NCI-H460 (cell line): ENCODE measurements around the gene CDC42EP3. TPM values are rescaled to one million over a fixed set of nuclear protein-coding genes. Genes with fewer than 3 reads are reported as not detected.
A peak's percentile ranks its signal among the peaks of the same experiment; 100 is the strongest.

ENCODE experiments used
- DNase-seq: peaks from one replicate; pipeline ENCODE4 v3.0.0-alpha.2; 2016; ENCODE audit warnings: low read depth; ENCODE audit errors: extremely low read depth
- total RNA-seq: library from RNA; depleted of rRNA; stranded (reverse); fragments of >200 nt; shearing (Covaris generic); gene quantifications from 2 replicates; pipeline ENCODE4 v1.2.3, GENCODE V29; 2014

The CDC42EP3 gene
- total RNA-seq, 1 experiment from 2014 or later = 13.7 TPM

DNA sequence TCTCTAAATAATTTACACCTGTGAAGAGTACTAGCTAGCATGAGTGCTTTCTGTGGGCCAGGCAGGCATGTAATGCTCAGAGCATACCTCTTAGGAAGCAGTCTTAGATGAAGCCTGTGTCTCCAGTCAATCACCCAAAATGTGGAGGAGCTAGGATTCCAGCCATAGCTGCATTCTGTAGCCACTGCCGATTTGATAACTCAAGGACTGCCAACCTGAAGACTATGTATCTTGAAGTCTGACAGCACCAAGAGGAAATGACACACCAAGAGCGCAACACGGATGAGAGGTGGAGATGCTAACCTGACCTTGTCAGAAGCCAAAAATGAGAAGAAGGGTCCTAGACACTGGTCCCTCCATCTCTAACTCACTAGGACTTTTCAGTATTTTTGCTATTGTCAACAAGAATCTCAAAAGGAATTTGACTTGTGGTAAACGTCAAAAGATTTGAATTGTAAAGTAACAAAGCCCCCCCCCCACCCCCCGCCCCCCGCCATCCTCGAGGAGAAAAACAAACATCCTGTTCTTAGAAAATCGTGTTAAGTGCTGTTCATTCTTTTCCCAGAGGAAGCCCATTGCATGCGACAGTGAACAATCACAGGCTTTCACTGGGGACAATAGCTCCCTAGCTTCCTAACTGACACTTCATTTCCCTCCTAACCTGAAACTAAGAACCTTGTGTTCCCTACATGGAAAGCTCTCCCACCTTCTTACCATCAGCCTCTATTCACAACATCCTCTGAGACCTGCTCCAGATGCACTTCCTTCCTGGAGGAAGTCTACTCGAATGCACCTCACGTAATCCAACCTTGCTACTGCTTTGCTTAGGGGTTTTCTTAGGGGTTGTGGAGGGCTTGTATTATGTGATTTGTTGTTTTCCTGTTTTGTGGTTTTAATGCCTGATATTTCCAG, 14.7 kb downstream of the CDC42EP3 start:
- DNase-seq = no peak

DNA sequence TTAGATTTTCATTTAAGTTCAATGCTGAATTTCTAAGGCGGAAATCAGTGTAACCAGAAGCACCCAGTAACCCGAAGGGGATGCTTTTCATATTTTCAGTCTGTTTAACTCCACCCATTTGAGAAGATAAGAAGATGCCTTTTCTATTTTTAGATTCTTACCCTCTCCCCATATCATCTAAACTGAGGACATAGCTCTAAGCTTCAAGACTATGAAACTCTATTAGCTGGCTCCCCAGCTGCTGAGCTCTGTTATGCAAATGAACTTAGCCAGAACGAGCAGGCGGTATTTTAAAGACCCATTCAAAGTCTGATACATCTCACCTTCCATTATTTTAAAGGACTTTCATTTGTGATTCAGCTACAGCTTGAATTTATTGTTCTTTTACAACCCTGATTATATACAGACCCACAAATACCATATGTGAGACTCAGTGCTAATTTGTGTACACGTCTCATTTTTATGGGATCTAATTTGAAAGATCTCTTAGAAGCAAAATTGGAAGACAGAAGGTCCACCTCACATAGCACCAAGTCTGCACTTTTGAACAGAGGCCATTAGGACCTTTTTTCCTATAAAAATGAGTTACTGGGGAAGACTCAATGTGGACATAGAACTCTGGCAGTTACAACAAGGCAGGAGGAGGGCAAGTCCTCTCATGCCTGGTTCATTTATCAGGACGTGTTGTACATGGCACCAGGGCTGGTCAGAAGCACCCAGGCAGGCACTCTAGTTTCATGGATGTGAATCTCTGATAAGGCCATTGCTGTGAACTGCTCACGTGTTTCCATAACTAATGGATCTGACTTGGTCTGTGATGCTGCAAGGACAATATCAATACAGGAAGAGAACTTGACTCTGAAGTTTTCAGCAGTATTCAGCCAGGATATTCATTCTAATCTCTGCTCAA, 16.3 kb downstream of the CDC42EP3 start:
- no peak for DNase-seq

DNA sequence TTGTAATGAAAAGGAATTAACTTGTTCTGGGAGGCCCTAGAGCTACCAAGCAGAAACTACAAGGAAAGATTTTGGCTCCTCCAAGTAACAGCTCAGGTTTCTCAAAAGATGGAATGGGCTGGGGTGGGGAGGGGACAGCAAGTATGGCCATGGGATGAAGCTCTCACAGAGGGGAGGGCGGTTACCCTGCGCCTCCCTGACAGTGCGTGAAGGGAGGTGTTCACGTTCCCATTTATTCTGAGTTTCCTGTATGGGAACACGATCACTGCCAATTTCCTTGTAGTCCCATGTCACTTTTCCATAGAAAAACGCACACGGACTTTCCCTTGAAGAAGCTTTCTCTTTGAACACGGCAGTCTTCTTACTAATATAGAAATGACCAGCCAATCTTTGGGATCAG, 17.0 kb downstream of the CDC42EP3 start:
- no peak for DNase-seq

DNA sequence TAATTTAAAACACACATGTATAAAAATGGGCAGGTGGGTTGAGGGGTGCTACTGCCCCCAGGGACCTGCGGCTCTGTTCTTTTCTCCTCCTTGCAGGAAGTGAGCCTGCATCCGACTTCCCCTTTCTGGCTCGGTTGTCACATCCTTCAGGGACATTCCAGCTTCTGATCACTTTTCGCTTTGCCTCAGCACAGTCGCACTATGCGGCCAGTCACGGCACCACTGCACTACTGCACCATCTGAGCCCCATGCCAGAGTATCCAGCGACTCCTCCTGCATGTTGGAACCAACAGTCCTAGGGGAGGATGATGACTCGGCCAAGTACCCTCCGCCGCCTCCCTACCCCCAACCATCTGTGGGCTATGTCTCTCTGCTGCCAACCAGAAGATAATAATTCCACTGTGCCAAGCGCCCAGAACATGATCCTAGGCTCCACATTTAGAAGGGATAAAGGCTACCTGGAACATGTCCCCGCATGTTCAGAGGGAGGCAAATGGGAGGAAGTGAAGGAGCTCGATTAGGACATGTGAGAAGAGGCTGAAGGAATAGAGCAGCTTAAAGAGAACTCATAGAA, 17.6 kb downstream of the CDC42EP3 start:
- no peak for DNase-seq

DNA sequence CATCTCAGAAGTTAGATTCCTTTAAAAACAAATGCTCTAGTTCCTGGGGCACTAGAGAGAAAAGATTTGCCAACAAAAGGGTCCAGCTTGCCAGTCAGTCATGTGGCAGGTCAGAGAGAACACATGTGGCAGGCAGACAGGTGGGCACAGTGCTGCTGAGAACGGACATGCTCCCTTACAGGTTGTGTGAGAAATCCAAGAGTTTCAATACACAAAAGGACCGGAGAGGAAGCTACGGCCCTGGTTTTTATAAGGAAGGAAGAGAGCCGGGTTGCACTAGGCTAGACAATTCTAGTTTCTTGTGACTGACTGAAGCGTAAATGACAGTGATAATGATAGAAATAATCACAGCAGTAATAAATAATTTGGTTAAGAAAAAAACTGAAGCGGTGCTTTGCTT, 18.3 kb downstream of the CDC42EP3 start:
- DNase-seq = no peak

DNA sequence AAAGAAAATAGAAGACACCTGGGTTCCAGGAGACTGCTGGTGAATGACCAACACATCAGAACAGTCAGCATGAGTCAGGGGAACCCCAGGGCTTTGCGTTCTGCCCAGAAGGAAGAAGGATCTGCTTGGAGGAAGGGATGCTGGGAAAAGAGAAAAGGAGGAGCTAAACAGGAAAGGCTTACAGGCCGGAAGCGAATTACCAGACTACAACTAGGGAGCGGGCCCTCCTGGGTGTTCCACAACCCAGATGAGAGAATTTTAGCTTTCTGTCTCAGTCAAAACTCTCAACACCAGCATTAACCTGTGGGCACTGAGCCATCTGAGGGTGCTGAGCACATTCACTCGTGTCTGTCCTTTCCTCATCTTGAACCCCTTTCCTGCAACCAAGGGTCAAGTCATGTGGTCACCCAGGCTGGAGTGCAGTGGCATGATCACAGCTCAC, 19.2 kb downstream of the CDC42EP3 start:
- peak; percentile 23 for DNase-seq

DNA sequence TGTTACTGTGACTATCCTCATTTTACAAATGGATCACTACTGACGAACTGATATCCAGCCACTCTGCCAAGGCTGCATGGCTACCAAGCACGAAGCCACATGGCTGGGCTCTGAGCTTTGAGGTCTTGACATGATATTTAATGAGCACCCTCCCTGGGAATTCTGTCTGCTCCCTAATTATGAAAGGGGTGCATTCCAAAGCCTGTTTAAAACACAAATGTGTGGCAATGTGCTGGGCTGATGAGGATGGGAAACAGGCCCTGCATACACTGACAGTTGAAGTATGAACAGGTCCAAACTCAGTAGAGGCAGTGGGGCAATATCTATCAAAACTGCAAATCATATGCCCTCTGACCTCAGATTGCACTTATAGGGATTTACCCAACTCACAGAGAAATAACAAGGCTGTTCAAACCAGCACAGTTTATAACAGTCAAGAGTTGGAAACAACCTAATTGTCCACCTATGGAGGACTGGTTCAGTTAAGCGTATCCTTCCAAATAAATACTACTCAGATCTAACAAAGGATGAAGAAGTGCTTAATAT, 20.8 kb downstream of the CDC42EP3 start:
- DNase-seq = no peak

DNA sequence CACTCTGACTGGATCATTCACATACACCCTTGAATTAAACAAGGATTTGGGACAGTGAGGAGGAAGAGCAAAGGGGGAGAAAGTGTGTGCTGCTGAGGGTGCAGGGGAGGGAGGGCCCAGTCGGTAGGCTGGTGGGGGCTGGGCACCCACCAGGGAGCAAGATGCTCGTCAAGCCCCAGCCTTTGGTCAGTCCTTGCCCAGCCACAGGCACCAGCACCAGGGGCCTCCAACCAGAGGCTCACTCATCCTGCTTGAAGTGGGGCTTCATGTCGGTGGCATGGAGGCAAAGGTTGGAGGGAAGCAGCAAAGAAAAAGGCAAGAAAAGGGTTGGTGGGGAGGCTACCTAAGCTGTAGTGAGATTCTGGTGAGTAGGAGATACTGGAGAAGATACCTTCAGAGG, 21.9 kb downstream of the CDC42EP3 start:
- DNase-seq = no peak

DNA sequence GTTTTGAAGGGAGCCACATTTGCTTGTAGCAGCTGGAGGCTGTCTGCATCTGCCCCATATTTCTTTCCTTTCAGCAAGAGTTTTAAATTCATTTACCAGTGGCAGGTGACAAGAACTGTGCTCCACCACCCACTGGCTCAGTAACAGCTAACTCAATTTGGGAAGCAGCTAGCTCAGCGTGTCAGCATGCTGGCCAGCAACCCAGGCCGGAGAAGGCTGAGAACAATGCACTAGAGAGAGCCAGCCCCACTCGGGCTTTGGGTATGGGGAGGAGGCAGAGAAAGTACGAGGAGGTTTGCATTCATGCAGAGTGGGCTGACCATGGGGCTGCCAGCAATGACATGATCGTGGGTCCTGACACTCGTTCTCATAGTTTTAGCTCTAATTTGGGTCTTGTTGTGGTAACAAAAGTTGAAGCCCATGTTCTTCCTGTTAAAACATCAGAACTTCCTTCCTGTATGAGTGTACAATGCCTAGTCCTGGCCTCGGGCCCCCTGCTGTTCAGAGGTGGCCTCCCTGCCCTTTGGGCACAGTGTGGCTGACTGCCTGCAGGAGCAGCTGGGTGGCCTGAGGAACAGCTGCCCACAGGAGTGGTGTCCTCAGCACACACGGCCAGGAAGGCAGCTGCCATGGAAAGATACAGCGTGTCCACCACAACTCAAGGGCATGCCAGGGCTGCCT, 23.0 kb downstream of the CDC42EP3 start:
- DNase-seq = no peak

DNA sequence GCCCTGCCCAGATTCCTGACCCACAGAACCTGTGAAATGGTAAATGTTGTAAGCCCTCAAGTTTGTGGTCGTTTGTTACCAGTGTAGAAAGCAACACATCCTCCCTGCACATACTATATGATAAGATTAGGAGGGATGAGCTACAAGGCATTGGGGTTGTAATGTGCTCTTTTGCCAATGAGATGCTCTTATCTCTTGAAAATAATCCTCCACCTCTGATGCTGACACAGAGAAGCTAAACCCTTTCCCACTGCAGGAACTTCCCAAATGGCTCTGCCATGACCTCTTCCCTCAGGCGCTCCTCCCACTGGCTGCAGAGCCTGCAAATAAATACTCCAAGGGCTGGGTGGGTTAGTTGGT, 23.5 kb downstream of the CDC42EP3 start:
- no peak for DNase-seq

DNA sequence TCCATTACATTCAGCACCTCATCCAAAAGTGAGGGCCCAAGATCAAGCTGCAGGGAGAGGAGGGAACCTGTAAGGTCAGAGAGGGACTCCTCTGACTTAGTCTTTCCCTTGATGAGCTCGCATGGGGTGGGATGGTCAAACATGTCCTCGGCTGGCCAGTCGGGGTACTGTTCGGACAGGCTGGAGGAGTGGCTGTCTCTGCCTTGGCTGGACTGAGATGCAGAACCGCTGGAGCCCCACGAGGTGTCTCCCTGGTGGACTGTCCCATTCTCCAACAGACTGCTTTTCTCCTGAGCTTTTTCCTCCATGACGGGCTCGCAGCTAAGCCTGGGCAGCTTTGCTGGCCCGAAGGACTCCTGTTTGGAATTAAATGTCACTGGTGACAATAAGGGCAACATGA, 25.6 kb downstream of the CDC42EP3 start:
- DNase-seq = no peak

DNA sequence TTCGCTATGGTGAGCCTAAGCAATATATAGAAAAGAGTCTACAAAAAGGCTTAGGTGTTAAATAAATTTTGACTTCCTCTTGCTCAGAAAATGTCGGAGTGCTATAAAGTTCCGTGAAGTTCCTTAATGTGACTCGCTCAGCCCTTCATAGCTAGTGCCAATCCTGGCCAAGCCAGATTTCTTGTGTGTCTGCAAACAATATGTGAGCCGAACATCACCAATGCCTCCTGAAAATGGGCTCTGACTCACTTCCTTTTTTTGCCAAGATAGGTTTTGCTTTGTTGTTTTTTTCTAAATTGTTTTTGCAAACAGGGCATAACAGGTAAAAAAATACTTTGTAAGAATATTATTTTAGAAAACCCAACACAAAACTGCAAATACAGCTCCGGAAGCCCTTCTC, 26.1 kb downstream of the CDC42EP3 start:
- DNase-seq = no peak

DNA sequence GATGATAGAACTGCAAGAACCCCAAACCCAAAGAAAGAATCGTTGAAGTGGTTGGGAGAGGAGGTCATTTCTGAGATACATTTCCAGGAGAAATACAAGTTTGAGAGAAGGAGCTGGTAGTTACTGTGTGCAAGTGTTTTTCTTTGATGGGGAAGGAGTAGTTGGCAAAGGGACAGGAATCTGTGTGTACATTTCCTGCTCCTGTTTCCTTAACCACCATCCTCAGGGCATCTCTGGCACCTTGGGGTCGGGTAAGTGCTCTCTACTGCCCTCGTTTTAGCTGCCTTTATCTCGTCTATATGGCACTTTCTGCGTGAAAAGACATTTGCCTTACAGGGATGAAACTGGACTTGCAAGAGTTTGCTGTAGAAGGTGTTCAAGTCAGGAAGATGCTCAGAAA, 27.3 kb downstream of the CDC42EP3 start:
- no peak for DNase-seq

DNA sequence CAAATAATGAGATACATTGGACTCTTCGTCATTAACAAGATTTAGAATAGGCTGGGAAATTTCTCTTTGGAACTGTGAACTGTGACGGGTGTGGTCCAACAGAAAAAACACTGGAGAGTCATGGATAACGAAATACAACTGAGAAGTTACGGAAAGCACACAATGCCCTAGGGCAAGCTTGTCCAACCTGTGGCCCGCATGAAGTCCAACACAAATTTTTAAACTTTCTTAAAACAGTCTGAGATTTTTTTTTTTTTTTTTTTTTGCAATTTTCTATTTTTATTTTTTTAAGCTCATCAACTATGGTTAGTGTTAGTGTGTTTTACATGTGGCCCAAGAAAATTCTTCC, 27.7 kb downstream of the CDC42EP3 start:
- DNase-seq = no peak

DNA sequence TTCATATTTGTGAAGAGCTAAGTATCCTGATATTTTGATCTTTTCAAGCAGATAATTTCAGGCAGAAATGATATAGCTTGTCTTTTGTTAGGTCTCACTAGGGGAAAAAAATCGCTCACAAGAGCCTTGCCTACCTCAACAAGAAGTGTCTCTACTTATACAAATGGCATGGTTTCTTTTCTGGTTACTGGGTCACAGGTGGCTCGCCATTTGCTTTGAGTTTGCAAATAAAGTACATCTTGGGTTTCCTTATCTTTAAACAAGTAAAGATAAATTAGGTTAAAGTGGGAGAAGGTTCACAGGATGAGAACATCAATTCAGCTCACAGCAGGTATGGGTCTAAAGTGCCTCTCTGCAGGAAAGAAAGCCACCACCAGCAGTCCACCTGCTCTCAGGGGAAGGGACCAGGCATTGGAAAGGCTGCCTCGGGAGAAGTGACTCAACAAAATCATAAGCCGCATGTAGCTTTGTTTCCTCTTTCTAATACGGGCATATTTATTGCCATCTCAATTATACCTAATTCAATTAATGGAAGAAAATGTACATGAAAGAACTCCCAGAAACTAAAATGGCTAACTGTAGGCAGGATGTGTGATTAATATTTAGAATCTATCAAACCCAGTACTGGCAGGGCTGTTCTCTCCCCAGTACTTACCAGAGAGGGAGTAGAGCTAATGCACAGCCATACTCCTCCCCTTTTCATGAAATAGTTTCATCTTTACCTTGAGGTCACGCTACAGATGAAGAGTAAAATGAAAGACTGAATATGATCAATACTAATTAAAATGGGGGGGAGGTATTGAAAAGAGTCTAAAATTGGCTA, 28.3 kb downstream of the CDC42EP3 start:
- DNase-seq = no peak

DNA sequence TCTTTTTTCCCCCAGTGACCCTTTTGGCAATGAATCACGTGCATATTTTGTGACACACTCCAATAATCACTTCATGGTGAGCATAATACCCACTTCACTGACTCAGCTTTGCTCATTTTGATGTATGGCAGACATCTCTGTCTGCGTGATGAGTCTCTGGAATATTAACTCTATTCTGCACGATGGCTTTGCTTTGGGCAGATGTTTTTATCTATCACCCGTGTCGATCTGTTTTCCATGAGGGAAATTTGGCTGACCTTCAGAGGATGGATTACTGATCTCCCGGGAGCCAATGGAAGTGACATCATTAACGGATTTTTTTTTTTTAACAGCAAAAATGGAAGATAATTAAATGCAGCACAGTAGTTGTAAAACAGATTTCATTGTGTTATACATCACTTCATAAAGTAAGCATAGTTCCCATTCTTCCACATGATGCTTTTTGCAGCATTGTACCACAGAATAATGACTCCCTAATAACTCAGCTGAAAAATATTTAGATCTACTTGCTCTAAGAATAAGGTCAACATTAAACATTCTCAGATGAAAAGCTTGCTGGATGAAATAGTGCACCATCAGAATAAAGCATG, 29.8 kb downstream of the CDC42EP3 start:
- DNase-seq = no peak

DNA sequence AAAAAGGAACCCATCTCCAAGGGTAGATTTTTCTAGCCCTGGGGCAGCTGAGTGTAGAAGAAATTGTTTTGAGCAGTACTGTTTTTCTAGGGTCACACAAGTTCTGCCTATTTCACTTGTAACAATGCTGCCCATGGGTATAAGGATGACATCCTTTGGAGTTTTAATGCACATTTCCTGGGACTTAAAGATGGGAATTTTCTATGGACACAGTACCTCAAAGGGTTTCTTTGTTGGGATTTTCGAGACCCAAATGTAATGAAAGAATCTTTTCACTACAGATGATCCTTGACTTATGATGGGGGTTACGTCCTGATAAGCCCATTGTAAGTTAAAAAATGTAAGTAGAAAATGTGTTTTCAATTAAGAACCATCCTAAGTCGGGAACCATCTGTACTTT, 31.8 kb downstream of the CDC42EP3 start:
- no peak for DNase-seq

DNA sequence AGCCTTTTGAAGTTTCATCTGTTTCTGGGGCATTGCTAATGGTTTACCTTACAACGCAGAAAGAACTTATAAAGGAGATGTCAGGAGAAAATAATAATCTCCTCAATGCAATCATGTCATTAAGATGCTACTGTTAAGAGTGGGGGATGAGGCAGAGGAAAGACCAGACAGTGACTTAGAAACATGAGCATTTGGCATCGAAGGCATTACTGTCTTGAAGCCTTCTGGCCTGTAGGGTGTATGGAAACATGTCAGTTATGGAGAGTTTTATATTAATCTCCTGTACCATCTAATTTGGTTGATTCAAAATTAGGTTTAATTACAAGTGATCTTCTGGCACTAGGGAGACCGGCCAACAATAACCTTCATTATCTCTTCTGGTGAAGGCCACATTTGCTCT, 32.5 kb downstream of the CDC42EP3 start:
- no peak for DNase-seq

DNA sequence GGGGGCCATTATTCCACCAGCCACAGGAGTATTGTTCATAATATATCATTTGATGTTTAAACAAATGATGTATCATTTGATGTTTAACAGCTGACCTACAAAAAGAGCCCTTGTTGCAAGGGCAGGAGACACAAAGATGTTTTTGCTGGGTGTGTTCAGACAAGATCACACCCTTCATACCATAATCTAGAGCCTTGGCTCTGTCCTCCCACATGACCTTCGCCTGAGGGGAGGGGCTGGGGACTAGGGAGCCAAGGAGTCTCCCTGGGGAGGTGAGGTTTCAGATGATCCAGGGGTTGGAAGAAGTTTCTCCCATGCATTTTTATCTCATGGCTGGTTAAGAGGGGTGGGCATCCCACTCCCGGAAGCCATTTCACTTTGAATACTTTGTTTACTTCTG, 33.5 kb downstream of the CDC42EP3 start:
- no peak for DNase-seq
